ENCODE measurements around the gene SYCP2L.
A peak's percentile ranks its signal among the peaks of the same experiment; 100 is the strongest.
"Not testable (repeated sequence)": the region's sequence is repeated elsewhere in the genome, so short reads cannot be mapped to it uniquely, and the experiment has no call there.

The SYCP2L gene

DNA sequence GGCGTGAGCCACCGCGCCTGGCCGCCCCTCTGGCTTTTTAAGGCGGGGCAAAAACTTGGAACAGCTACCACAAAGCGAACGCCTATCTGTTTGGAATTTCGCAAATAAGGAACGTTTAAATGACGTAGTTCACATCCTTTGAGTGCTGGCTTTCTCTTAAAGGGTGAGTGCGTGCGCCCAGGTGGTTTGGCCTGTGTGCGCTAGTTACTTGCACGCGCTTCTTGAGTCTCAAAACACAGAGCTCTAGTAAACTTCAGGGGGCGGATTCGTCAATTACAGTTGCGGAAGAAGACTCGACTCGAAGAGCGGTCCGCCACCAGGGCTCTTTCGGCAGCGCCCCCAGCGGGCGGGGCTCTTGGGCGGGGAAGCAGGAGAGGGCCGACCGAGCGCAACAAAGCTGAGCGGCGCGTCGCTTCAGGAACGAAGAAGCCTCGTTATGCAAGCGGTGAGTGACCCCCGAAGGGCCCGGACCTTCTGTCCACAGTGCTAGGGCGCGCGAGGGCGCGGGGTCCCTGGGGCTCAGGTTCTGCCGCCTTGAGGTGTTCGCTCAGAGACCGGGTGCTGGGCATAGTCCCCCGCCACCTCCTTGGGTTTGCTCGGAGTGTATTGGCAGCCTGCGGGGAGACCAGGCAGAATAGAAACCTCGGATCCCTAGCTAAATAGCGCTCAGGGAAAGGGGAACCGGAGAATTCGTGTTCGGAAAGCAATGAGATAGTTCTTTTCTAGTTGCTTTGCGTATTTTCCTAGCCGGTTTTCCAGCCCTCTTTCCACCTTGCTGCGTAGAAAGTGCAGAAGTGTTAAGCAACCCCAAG is at the start of gene SYCP2L:
TSS of gene SYCP2L (plus strand) at position 362 of the 812 bp plus-strand sequence. CDS start at position 437, 75 bp downstream.
- Mint-ChIP-seq H3K9me3 (no peaks in the 10 kb centered on the region), H3K36me3 (ENCODE audit: low read depth) (peaks cover 1% of the 10 kb centered on the region), H3K4me3 (peak within 1 kb of the TSS; percentile 61), H3K4me1 (ENCODE audit: low read depth) (peaks cover 5% of the 10 kb centered on the region), H3K27me3 (ENCODE audit: low read depth) (peaks cover 79% of the 10 kb centered on the region), H3K27ac (no peak within 1 kb of the TSS)
- no peak for DNase-seq (ENCODE audit: low spot score)

DNA sequence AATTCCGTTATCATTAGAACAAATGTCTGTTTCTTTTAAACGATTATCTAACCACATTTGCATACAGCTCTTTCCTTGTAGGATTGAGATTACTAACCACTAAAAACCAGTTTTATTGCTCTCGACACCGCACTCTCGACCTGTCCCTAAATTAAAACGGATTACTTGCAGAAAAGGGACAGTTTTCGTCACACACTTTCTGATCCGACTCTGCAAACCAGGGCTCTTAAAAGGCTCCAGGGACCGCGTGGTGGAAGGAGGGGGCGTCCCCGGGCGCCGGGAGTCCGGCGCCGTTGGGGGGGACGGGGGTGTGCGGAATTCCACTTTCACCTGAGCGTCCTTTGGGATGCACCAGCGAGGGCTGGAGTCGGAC is 49.2 kb upstream of the SYCP2L start:
- Mint-ChIP-seq H3K9me3 (no peaks in the 10 kb centered on the region), H3K27me3 (ENCODE audit: low read depth) (peaks cover 25% of the 10 kb centered on the region), H3K36me3 (ENCODE audit: low read depth) (no peaks in the 10 kb centered on the region), H3K4me3 (peak overlapping the region; percentile 83), H3K4me1 (ENCODE audit: low read depth) (peaks cover 17% of the 10 kb centered on the region), H3K27ac (no peak overlapping the region)
- DNase-seq (ENCODE audit: low spot score), result peak; percentile 7

DNA sequence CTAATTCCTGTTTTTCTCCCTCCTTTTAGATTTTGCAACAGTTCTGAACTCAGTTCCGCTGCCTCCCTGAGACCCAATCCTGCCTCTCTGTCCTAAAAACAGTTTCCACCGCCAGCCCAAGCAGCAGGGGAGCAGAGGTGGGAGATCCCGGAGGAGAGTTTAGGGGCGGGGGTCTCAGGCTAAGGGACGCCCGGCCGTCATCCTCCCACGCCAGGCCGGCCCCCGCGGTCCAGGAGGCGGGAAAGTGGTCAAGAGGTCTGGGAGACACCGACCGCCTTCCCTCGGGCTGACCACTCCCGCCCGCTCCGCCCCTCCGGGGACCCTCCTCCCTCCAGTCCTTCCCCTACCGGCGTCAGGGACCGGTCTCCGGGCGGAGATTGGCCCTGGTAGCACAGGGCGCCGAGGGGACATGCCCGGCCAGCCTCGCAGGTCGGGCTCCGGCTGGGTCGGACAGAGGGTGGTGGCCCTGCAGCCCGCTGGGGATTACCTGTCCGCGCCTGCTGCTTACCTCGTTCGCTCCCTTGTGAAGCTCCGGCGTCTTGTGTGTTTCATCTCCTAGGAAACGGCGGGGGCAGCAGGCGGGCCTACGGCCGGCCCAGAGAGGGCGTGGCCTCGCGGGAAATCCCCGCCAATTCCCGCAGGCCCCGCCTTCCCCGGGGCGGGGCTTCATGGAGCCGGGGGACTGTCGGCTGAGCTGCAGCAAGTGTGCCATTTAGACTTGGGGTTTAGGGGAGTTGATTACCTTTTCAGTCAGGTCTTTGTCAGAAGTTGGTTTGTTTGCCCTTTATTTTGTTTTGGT is 48.7 kb upstream of the SYCP2L start, which contains the start of gene MAK:
TSS of gene MAK (minus strand) at position 545 of the 799 bp plus-strand sequence. CDS start 7,891 bp downstream, outside the sequence.
- peak; percentile 89 for DNase-seq (ENCODE audit: low spot score)
- H3K27ac Mint-ChIP-seq, result peak within 1 kb of the TSS; percentile 86

DNA sequence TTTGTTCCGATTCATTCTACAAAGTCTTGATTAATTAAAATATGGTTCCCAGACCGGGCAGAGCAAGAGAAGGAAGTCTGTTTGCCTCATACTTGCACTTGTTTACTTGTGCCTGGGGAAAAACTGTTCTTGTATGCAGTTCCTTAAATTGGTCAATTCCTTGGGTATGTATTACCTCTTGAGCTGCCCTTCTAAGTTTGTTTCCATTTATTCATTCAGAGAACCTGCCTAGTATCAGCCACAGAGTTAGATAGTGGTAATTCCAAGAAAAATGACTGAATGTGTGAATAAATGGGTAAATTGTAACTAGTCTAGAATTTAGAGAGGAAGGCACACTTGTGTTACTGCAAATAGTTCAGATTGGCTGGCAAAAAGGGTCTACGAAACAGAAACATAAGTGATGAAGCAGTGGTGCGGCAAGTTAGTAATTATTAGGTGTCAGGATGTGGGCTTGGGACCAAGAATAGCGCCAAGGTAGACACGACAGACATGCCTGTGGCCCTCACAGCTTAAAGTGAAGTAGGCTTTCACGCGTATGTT is 48.0 kb upstream of the SYCP2L start:
- peak; percentile 46 for DNase-seq (ENCODE audit: low spot score)
- Mint-ChIP-seq H3K4me3 (peak overlapping the region; percentile 83), H3K4me1 (ENCODE audit: low read depth) (peaks cover 17% of the 10 kb centered on the region), H3K27me3 (ENCODE audit: low read depth) (peaks cover 25% of the 10 kb centered on the region), H3K9me3 (peaks cover 5% of the 10 kb centered on the region), H3K27ac (peak overlapping the region; percentile 86), H3K36me3 (ENCODE audit: low read depth) (no peaks in the 10 kb centered on the region)

More for the DNA sequence above, 48.7 kb upstream of the SYCP2L start, which contains the start of gene MAK:
- Mint-ChIP-seq H3K9me3 (no peaks in the 10 kb centered on the region), H3K27me3 (ENCODE audit: low read depth) (peaks cover 25% of the 10 kb centered on the region), H3K4me3 (peak within 1 kb of the TSS; percentile 83), H3K4me1 (ENCODE audit: low read depth) (peaks cover 17% of the 10 kb centered on the region), H3K36me3 (ENCODE audit: low read depth) (no peaks in the 10 kb centered on the region)

DNA sequence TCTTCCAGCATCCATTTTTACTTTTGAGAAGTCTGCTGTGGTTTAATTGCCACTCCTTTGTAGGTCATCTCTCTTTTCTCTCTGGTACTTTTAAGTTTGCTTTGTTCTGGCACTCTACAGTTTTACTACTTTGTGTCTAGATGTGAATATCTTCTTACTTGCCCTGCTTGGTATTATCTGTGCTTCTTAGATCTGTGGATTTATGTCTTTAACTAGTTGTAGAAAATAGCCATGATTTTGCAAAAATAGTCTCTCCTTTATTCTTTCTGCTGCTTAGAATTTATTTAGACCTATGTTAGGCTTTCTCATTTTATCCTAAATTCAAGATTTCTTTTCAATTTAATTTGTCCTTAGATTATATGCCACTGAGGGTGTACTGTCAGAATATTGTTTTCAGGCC is 43.3 kb upstream of the SYCP2L start:
- H3K4me3 Mint-ChIP-seq, result no peak overlapping the region
- peaks cover 8% of the 10 kb centered on the region for H3K4me1 Mint-ChIP-seq (ENCODE audit: low read depth)
- DNase-seq (ENCODE audit: low spot score), result no peak
- no peaks in the 10 kb centered on the region for H3K36me3 Mint-ChIP-seq (ENCODE audit: low read depth)
- H3K27ac Mint-ChIP-seq, result no peak overlapping the region
- H3K9me3 Mint-ChIP-seq, result peaks cover 5% of the 10 kb centered on the region
- peaks cover 5% of the 10 kb centered on the region for H3K27me3 Mint-ChIP-seq (ENCODE audit: low read depth)

DNA sequence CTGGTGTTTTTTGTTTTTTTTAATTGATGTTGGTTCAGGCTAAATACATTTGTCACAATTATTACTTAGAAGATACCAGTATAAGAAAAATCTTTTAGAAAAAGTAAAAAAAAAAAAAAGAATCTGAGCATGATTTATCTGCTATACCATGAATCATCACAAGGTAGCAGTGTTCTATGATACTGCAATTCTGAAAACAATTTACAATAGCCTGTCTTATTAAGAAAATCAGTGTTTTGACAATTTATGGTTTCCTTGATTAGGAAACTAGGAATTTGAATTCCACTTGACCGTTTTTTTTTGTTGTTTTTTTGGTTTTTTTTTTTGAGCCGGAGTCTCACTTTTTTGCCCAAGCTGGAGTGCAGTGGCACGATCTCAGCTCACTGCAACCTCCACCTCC is 39.2 kb upstream of the SYCP2L start:
- DNase-seq (ENCODE audit: low spot score), result no peak
- Mint-ChIP-seq H3K4me1 (ENCODE audit: low read depth) (no peaks in the 10 kb centered on the region), H3K36me3 (ENCODE audit: low read depth) (no peaks in the 10 kb centered on the region), H3K9me3 (peaks cover 5% of the 10 kb centered on the region), H3K27ac (no peak overlapping the region), H3K4me3 (no peak overlapping the region), H3K27me3 (ENCODE audit: low read depth) (peaks cover 3% of the 10 kb centered on the region)

DNA sequence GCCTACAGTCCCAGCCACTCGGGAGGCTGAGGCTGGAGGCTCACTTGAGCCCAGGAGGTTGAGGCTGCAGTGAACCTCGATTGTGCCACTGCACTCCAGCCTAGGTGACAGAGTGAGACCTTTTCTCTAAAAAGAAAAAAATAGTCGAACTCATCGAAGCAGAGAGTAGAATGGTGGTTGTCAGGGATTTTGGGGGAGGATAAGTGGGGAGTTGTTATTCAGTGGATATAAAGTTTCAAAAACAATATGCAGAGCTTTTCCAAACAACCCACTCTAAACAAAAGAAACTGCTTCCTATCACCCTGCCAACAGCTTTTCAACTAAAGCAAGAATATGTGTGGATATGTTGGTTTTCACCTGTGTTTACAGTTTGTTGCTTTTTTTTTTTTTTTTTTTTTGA is 37.0 kb upstream of the SYCP2L start:
- Mint-ChIP-seq H3K27ac (no peak overlapping the region), H3K4me3 (no peak overlapping the region), H3K9me3 (peaks cover 12% of the 10 kb centered on the region), H3K4me1 (ENCODE audit: low read depth) (no peaks in the 10 kb centered on the region), H3K27me3 (ENCODE audit: low read depth) (peaks cover 3% of the 10 kb centered on the region), H3K36me3 (ENCODE audit: low read depth) (peaks cover 7% of the 10 kb centered on the region)
- no peak for DNase-seq (ENCODE audit: low spot score)

DNA sequence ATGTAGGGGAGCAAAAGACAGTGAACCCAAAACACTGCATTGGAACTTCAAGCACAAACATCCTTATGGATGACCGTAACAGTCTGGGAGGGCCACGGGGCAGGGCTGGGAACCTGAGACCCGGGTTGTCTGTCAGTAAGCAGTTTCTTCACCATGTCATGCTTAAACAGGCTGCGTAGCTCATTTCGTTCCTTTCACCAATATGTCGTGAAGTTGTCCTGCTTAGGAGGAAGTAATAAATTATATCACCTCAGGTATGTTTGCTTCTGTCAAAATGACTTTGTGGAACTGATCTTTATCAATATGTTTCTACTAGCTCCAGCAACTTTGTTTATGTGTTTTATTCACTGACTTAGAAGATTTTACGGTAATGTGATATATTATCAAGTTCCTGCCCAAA is 36.1 kb upstream of the SYCP2L start:
- no peak overlapping the region for H3K4me3 Mint-ChIP-seq
- peaks cover 12% of the 10 kb centered on the region for H3K9me3 Mint-ChIP-seq
- peaks cover 7% of the 10 kb centered on the region for H3K36me3 Mint-ChIP-seq (ENCODE audit: low read depth)
- DNase-seq (ENCODE audit: low spot score), result no peak
- H3K27me3 Mint-ChIP-seq (ENCODE audit: low read depth), result no peaks in the 10 kb centered on the region
- H3K27ac Mint-ChIP-seq, result no peak overlapping the region
- peaks cover 3% of the 10 kb centered on the region for H3K4me1 Mint-ChIP-seq (ENCODE audit: low read depth)

DNA sequence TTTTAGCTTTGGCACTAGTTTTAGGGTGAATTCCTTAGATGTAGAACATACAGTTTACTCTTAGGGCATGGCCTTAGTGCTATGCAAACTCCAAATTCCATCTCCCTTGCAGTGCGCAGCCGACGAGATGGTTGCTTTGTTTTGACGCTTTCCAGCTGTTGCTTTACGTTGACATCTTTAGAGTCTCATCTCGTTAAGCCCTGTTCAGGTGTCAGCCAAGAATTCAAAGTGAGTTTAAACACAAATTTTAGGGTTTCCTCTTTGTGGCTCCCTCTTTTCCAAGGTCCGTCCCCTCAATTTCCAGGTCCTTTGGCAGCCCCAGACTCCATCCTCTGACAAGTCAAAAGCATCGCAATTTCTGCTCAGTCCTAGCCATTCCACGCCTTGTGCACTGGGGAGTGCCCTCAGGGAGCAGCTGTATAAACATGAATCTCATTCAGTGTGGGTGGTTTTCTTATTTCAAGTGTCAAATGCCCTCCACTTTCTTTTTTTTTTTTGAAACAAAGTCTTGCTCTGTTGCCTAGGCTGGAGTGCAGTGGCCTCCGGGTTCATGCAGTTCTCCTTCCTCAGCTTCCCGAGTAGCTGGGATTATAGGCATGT is 34.4 kb upstream of the SYCP2L start:
- Mint-ChIP-seq H3K4me1 (ENCODE audit: low read depth) (peaks cover 3% of the 10 kb centered on the region), H3K9me3 (peaks cover 12% of the 10 kb centered on the region), H3K36me3 (ENCODE audit: low read depth) (peaks cover 7% of the 10 kb centered on the region), H3K4me3 (no peak overlapping the region), H3K27me3 (ENCODE audit: low read depth) (no peaks in the 10 kb centered on the region), H3K27ac (no peak overlapping the region)
- DNase-seq (ENCODE audit: low spot score), result no peak

DNA sequence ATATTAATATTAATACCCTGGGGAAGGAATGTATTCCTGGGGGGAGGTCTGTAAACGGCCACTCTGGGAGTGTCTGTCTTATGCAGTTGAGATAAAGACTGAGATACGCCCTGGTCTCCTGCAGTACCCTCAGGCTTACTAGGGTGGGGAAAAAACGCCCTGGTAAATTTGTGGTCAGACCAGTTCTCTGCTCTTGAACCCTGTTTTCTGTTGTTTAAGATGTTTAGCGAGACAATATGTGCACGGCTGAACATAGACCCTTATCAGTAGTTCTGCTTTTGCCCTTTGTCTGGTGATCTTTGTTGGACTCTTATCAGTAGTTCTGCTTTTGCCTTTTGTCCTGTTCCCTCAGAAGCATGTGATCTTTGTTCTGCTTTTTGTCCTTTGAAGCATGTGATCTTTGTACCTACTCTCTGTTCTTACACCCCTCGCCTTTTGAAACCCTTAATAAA is 33.0 kb upstream of the SYCP2L start:
- H3K4me3 Mint-ChIP-seq; DNase-seq (ENCODE audit: low spot score); H3K4me1 Mint-ChIP-seq (ENCODE audit: low read depth); H3K27me3 Mint-ChIP-seq (ENCODE audit: low read depth); H3K27ac Mint-ChIP-seq; H3K36me3 Mint-ChIP-seq (ENCODE audit: low read depth): not testable (repeated sequence)
- peaks cover 12% of the 10 kb centered on the region for H3K9me3 Mint-ChIP-seq

DNA sequence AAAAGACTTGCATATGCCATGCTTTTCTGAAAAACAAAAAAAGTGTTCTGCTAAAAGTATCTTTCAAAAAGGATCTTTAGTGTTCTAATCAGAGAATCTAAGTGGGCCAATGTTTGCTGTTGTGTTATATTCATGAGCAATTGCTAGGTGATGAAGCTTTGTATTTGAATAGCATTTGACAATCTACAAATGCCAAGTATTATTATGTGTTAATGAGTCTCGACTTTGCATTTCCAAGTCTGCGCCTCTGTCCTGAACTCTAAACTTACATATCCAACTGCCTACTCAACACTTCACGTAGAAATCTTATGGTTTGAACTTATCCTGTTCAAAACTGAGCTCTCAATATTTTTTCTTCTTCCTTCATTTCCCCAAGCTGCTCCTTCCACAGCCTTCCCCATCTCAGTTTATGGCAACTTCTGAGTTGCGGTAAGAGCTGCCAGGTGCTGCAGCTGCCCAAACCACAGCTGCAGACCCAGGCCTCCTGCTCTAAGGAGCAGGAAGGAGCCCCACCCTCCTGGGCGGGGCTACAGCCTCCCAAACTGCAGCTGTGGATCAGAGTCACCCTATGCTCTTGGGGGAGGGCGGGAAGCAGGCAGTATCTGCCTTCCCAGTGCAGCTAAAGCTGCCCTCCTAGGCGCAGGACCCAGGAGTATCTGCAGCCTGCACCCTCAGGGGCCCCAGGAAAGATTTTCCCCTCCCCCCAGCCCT is 31.8 kb upstream of the SYCP2L start:
- H3K4me1 Mint-ChIP-seq (ENCODE audit: low read depth), result peaks cover 3% of the 10 kb centered on the region
- H3K27me3 Mint-ChIP-seq (ENCODE audit: low read depth), result no peaks in the 10 kb centered on the region
- H3K36me3 Mint-ChIP-seq (ENCODE audit: low read depth), result peaks cover 7% of the 10 kb centered on the region
- no peak overlapping the region for H3K27ac Mint-ChIP-seq
- H3K9me3 Mint-ChIP-seq, result peaks cover 12% of the 10 kb centered on the region
- no peak for DNase-seq (ENCODE audit: low spot score)
- no peak overlapping the region for H3K4me3 Mint-ChIP-seq

DNA sequence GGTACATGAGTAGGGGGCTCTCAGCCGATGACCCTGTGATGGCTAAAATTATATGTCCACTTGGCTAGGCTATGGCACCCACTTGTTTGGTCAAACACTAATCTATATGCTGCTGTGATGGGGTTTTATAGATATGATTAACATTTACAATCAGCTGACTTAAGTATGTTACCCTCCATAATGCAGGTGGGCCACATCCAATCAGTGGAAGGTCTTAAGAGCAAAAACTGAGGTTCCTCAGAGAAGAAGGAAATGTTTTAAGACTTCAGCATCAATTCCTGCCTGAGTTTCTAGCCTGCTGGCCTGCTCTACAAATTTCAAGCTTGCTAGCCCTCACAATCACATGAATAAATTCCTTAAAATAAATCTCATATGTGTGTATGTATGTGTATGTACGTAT is 29.6 kb upstream of the SYCP2L start:
- no peak overlapping the region for H3K4me3 Mint-ChIP-seq
- H3K4me1 Mint-ChIP-seq (ENCODE audit: low read depth), result peaks cover 3% of the 10 kb centered on the region
- peaks cover 7% of the 10 kb centered on the region for H3K36me3 Mint-ChIP-seq (ENCODE audit: low read depth)
- no peak overlapping the region for H3K27ac Mint-ChIP-seq
- H3K9me3 Mint-ChIP-seq, result peaks cover 12% of the 10 kb centered on the region
- H3K27me3 Mint-ChIP-seq (ENCODE audit: low read depth), result no peaks in the 10 kb centered on the region
- DNase-seq (ENCODE audit: low spot score), result no peak

DNA sequence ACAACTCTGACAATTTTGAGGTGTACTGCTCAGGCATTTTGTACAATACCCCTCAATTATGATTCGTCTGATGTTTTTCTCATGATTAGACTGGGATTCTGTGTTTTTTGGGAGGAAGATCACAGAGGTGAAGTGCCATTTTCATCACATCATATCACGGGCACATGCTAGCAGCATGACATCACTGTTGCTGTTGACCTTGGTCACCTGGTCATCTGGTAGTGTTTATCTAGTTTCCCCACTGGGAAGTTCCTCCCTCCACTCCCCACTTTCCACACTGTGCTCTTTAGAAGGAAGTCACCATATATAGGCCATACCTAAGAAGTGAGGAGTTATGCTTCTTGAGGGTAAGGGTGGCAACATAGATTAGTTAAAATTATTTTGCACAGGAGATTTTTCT is 25.8 kb upstream of the SYCP2L start:
- no peak for DNase-seq (ENCODE audit: low spot score)
- no peaks in the 10 kb centered on the region for H3K27me3 Mint-ChIP-seq (ENCODE audit: low read depth)

More for the DNA sequence above, 25.8 kb upstream of the SYCP2L start:
- H3K4me3 Mint-ChIP-seq, result no peak overlapping the region
- H3K4me1 Mint-ChIP-seq (ENCODE audit: low read depth), result no peaks in the 10 kb centered on the region
- H3K9me3 Mint-ChIP-seq, result no peaks in the 10 kb centered on the region
- no peaks in the 10 kb centered on the region for H3K36me3 Mint-ChIP-seq (ENCODE audit: low read depth)
- no peak overlapping the region for H3K27ac Mint-ChIP-seq

All from T-helper 2 cell treated with Interferon-gamma antibody and Interleukin-4, amounts not matched to agents 5 μg/mL and 100 μg/mL, for 36 hours (primary cell).